SK-N-SH (cell line): ENCODE data around the gene OR52I1. TPM values are rescaled to one million over a fixed set of nuclear protein-coding genes. Genes with fewer than 3 reads are reported as not detected.

ENCODE experiments used
- CHD2 ChIP-seq: fragments of 150-350 bp; IDR thresholded peaks from 2 replicates; pipeline ENCODE4 v1.6.1; 2018; ENCODE audit warnings: low read length; ENCODE audit not compliant: partially characterized antibody
- ELF1 ChIP-seq: IDR thresholded peaks from 2 replicates; pipeline ENCODE4 v1.4.0; 2012
- FOSL2 ChIP-seq: IDR thresholded peaks from 2 replicates; pipeline ENCODE4 v1.4.0; 2012; ENCODE audit warnings: low read depth, mild to moderate bottlenecking, moderate library complexity, borderline replicate concordance
- FOXJ3 ChIP-seq: sonication (generic); formaldehyde crosslinking; IDR thresholded peaks from 2 replicates; pipeline ENCODE4 v1.5.1; 2020; ENCODE audit warnings: mild to moderate bottlenecking, missing genetic modification reagents
- FOXM1 ChIP-seq: IDR thresholded peaks from 2 replicates; pipeline ENCODE4 v1.4.0; 2012; ENCODE audit warnings: low read depth, mild to moderate bottlenecking
- GABPA ChIP-seq: IDR thresholded peaks from 2 replicates; pipeline ENCODE4 v1.4.0; 2012; ENCODE audit warnings: low read depth, mild to moderate bottlenecking
- GATA2 ChIP-seq: sonication (generic); formaldehyde crosslinking; IDR thresholded peaks from 2 replicates; pipeline ENCODE4 v1.5.0; 2020; ENCODE audit warnings: mild to moderate bottlenecking, missing genetic modification reagents
- MEF2A ChIP-seq: IDR thresholded peaks from 2 replicates; pipeline ENCODE4 v1.4.0; 2012; ENCODE audit warnings: low read depth, borderline replicate concordance
- NFIC ChIP-seq: IDR thresholded peaks from 2 replicates; pipeline ENCODE4 v1.4.0; 2012; ENCODE audit warnings: borderline replicate concordance
- NRF1 ChIP-seq: IDR thresholded peaks from 2 replicates; pipeline ENCODE4 v1.6.1; 2012; ENCODE audit warnings: low read depth, mild to moderate bottlenecking, low read length
- PBX3 ChIP-seq: IDR thresholded peaks from 2 replicates; pipeline ENCODE4; 2012
- POLR2AphosphoS5 ChIP-seq: IDR thresholded peaks from 2 replicates; pipeline ENCODE4 v1.6.1; 2012; ENCODE audit warnings: low read depth, low read length
- RAD21 ChIP-seq: IDR thresholded peaks from 2 replicates; pipeline ENCODE4 v1.6.1; 2012; ENCODE audit warnings: mild to moderate bottlenecking, low read length
- RCOR1 ChIP-seq: fragments of 150-350 bp; IDR thresholded peaks from 2 replicates; pipeline ENCODE4 v1.6.1; 2017; ENCODE audit warnings: antibody characterized with exemption, low read length
- RFX5 ChIP-seq: IDR thresholded peaks from 2 replicates; pipeline ENCODE4 v1.6.1; 2012; ENCODE audit warnings: mild to moderate bottlenecking, improper control_type of control experiment, low read length
- RXRA ChIP-seq: IDR thresholded peaks from 2 replicates; pipeline ENCODE4 v1.4.0; 2012; ENCODE audit warnings: low read depth, mild to moderate bottlenecking, borderline replicate concordance
- SIN3A ChIP-seq: IDR thresholded peaks from 2 replicates; pipeline ENCODE4 v1.6.1; 2012; ENCODE audit warnings: low read depth, mild to moderate bottlenecking, low read length, moderate library complexity, borderline replicate concordance
- TAF1 ChIP-seq: IDR thresholded peaks from 2 replicates; pipeline ENCODE4 v1.6.1; 2012; ENCODE audit warnings: low read depth, mild to moderate bottlenecking, low read length, moderate library complexity, borderline replicate concordance
- TCF12 ChIP-seq: IDR thresholded peaks from 2 replicates; pipeline ENCODE4 v1.4.0; 2012
- USF2 ChIP-seq: fragments of 150-350 bp; IDR thresholded peaks from 2 replicates; pipeline ENCODE4 v1.6.1; 2017; ENCODE audit warnings: antibody characterized with exemption, low read length, low read depth, borderline replicate concordance
- ZBTB33 ChIP-seq: IDR thresholded peaks from 2 replicates; pipeline ENCODE4 v1.4.0; 2012; ENCODE audit warnings: low read depth, borderline replicate concordance
- polyA plus RNA-seq, 3 experiments: library from polyadenylated mRNA; depleted of rRNA; stranded (reverse); fragments of >200 nt; gene quantifications; 2 replicates each; pipeline ENCODE4 v1.2.3, GENCODE V29; 2012
- TF ChIP-seq, protein P1 (sequence below): IDR thresholded peaks from 2 replicates; pipeline ENCODE4 v1.4.0; 2012; ENCODE audit warnings: low read depth

OR52I1 gene
- polyA plus RNA-seq, 1 of the 3 experiments (the other 2 are of a cell fraction) = not detected

GRCh38 chr11:4607781-4608666 lies 14.2 kb downstream of the OR52I1 start, which contains the start of gene TRIM68 (continued):
- TF ChIP-seq USF2 (no peak), RXRA (no peak), FOXM1 (no peak), FOSL2 (no peak), GABPA (peak; percentile 35; the same call in 1 of the 2 replicates), GATA2 (CRISPR knock-in tag) (no peak), RFX5 (peak; percentile 76; the same call in 1 of the 2 replicates), POLR2AphosphoS5 (peak; percentile 77), TCF12 (no peak), MEF2A (no peak), RAD21 (no peak), RCOR1 (peak; percentile 23; the same call in 1 of the 2 replicates), PBX3 (no peak), CHD2 (peak; percentile 70), ZBTB33 (no peak), FOXJ3 (CRISPR knock-in tag) (no peak), TAF1 (peak; percentile 50), SIN3A (peak; percentile 81; the same call in 1 of the 2 replicates), NRF1 (peak; percentile 63), ELF1 (peak; percentile 92), NFIC (no peak; the same call in none of the 2 replicates)
- TF ChIP-seq, protein P1, sequence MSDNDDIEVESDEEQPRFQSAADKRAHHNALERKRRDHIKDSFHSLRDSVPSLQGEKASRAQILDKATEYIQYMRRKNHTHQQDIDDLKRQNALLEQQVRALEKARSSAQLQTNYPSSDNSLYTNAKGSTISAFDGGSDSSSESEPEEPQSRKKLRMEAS = peak; percentile 61; the same call in 1 of the 2 replicates
- TF ChIP-seq, all 33 proteins: peak for 12
